HFFc6 (cell line): ENCODE results near the gene ROPN1L. TPM values are rescaled to one million over a fixed set of nuclear protein-coding genes. Genes with fewer than 3 reads are reported as not detected.

Experiments
- microRNA-seq: library from miRNA; unstranded; fragments of <30 nt; microRNA quantifications from one replicate; pipeline ENCODE4, GENCODE V29; 2019
- total RNA-seq, 6 experiments: library from RNA; stranded (reverse); fragmentation: NEBNext Ultra II Directional; extraction: Animal tissue kit (Norgen Biotek cat#: 25700); gene quantifications; 2 replicates in 1 of 6; 3 replicates in 5 of 6; pipeline ENCODE4 v1.2.3, GENCODE V29; 2021

The ROPN1L gene
- total RNA-seq, 6 experiments from 2014 or later, result 0.38 to 0.68 (median 0.47) TPM

Small RNA genes within 50 kb of the gene (microRNA-seq; reads per million reads assigned to microRNA genes)
- gene MIR6131, result not detected

Other genes starting within 250 kb of the ROPN1L start
- 10 to 100 TPM; 16.3 to 26.2 (median 18.8) TPM for gene ATPSCKMT, start 192.0 kb upstream of the ROPN1L start, total RNA-seq
- 100 to 1,000 TPM; 274 to 362 (median 330) TPM for gene CCT5, start 191.6 kb upstream of the ROPN1L start, total RNA-seq
- 10 to 100 TPM; 30.2 to 39.0 (median 38.0) TPM for gene CMBL, start 134.0 kb upstream of the ROPN1L start, total RNA-seq
- 100 to 1,000 TPM; 129 to 194 (median 156) TPM for gene MARCHF6, start 88.2 kb upstream of the ROPN1L start, total RNA-seq
- gene ANKRD33B, start 122.2 kb downstream of the ROPN1L start, total RNA-seq, result 10 to 100 TPM in 4 of 6 experiments, 1 to 10 TPM in 2; 6.3 to 13.2 (median 11.9) TPM